Suppressor macrophage treated with lipopolysaccharide for 1 hour (primary cell): ENCODE data around the gene ADAP1.

ENCODE experiments used
- DNase-seq, 3 donors: peaks; one replicate each; pipeline ENCODE4 v3.0.0-alpha.2; 2020 to 2022

The ADAP1 gene

GRCh38 chr7:853366-854117, 100.9 kb downstream of the ADAP1 start:
- DNase-seq, result no peak

- no peak for DNase-seq
Measured at GRCh38 chr7:851204-851603, 103.3 kb downstream of the ADAP1 start.

- DNase-seq, result no peak
Measured at GRCh38 chr7:849781-850180, 104.7 kb downstream of the ADAP1 start.

- DNase-seq, result no peak
Measured at GRCh38 chr7:849145-849544, 105.3 kb downstream of the ADAP1 start.
